Jurkat, Clone E6-1 (cell line): Measurements from ENCODE around the gene ATP8B3. TPM values are rescaled to one million over a fixed set of nuclear protein-coding genes. Genes with fewer than 3 reads are reported as not detected.
A peak's percentile ranks its signal among the peaks of the same experiment; 100 is the strongest.

Experiments
- DNase-seq: peaks from one replicate; pipeline ENCODE4 v3.0.0-alpha.2; 2011; ENCODE audit warnings: low read depth, low spot score
- H3K4me3 ChIP-seq: 2 replicates; pipeline ENCODE4 v1.5.1; 2011; ENCODE audit warnings: mild to moderate bottlenecking, low read length, control low read depth, moderate library complexity
- polyA plus RNA-seq: library from polyadenylated mRNA; unstranded; fragments of >200 nt; gene quantifications from one replicate; pipeline ENCODE4 v1.2.1, GENCODE V29; 2012; ENCODE audit warnings: missing spikeins; ENCODE audit not compliant: insufficient read length, insufficient read depth

Gene ATP8B3, protein sequence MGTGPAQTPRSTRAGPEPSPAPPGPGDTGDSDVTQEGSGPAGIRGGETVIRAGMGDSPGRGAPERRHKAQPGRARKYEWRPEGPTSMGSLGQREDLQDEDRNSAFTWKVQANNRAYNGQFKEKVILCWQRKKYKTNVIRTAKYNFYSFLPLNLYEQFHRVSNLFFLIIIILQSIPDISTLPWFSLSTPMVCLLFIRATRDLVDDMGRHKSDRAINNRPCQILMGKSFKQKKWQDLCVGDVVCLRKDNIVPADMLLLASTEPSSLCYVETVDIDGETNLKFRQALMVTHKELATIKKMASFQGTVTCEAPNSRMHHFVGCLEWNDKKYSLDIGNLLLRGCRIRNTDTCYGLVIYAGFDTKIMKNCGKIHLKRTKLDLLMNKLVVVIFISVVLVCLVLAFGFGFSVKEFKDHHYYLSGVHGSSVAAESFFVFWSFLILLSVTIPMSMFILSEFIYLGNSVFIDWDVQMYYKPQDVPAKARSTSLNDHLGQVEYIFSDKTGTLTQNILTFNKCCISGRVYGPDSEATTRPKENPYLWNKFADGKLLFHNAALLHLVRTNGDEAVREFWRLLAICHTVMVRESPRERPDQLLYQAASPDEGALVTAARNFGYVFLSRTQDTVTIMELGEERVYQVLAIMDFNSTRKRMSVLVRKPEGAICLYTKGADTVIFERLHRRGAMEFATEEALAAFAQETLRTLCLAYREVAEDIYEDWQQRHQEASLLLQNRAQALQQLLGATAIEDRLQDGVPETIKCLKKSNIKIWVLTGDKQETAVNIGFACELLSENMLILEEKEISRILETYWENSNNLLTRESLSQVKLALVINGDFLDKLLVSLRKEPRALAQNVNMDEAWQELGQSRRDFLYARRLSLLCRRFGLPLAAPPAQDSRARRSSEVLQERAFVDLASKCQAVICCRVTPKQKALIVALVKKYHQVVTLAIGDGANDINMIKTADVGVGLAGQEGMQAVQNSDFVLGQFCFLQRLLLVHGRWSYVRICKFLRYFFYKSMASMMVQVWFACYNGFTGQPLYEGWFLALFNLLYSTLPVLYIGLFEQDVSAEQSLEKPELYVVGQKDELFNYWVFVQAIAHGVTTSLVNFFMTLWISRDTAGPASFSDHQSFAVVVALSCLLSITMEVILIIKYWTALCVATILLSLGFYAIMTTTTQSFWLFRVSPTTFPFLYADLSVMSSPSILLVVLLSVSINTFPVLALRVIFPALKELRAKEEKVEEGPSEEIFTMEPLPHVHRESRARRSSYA (N-terminal part only)
- polyA plus RNA-seq = 19.0 TPM

DNA sequence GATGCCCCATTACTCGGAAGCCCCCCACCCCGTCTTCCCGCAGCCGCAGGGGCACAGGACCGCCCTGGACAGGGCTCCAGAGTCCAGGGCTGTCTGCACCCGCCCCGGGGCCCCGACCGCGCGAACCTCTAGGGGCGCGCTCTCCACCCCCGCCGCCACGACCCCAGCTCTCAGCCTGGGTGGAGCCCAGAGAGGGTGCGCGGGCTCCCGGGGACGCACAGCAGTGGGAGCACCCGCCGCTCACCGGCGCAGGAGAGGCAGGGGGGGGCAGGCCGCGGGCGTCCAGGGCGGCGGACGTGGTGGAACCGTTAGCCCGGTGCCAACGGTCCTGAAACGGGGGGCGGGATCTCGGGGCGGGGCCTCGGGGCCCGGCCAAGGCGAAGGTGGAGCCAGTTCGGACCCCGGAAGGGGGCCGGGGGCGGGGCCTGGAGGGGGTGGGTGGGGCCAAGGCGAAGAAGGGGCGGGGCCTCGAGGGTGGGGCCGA is at the start of gene ATP8B3:
Gene ATP8B3, minus strand, starts transcription at position 335 of the 484 bp plus-strand sequence. CDS start 540 bp downstream, outside the sequence.
- DNase-seq = no peak
- H3K4me3 ChIP-seq = peak within 1 kb of the TSS; percentile 77

DNA sequence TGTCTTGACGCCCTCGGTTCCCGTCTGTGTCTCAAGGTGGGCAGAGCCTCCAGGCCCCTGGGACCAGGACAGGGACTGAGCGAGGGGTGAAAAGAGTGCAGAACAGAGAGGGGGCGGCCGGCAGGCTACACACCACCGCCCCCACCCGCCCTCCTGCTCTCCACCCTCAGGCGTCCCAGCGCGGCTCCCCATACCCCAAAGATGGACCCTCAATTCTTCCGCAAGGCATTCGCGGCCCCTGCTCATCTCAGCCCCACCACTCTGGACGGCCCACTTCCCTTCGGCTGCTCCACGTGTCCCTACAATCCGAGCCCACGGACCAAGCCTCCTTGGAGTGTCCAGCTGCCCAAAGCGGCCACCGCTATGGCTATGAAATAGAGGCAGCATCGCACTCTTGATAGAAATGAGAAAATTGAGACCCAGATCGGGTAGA is 49.5 kb upstream of the ATP8B3 start:
- H3K4me3 ChIP-seq = peak overlapping the region; percentile 72
- DNase-seq = no peak

DNA sequence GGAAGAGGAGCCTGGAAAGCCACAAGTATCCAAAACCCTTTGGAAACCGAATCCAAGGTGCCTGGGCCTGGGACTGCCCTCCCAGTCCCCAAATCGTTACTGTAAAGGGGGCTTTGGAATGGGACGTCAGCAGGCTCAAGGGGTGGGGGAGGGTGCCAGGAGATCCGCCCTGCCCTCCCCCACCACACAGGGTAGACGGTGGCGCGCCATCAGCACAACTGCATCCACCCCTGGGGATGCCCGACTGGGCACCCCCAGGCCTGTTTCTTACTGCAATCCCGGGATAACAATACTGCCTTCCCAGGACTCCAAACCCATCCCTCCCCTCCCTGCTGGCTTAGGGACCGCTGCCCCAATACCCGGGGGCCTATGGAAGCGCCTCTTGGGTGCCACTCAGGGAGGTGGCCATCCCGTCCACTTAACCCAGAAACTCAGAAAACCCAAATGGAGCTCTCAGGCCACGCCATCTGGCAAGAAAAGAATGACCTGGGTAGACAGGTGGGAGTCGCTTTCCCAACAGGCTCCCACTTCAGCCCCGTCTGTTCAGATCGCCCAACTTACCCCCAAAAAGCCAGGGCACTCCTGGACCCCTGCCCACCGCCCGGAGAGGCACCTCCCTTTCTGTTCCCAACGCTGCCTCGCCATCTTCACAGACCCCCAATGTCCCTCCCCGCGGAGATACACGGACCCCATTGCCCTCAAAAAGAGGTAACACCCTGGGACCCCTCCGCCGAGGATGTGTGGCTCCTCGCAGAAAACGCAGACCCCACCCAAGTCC is 48.9 kb upstream of the ATP8B3 start:
- no peak overlapping the region for H3K4me3 ChIP-seq
- DNase-seq = no peak

DNA sequence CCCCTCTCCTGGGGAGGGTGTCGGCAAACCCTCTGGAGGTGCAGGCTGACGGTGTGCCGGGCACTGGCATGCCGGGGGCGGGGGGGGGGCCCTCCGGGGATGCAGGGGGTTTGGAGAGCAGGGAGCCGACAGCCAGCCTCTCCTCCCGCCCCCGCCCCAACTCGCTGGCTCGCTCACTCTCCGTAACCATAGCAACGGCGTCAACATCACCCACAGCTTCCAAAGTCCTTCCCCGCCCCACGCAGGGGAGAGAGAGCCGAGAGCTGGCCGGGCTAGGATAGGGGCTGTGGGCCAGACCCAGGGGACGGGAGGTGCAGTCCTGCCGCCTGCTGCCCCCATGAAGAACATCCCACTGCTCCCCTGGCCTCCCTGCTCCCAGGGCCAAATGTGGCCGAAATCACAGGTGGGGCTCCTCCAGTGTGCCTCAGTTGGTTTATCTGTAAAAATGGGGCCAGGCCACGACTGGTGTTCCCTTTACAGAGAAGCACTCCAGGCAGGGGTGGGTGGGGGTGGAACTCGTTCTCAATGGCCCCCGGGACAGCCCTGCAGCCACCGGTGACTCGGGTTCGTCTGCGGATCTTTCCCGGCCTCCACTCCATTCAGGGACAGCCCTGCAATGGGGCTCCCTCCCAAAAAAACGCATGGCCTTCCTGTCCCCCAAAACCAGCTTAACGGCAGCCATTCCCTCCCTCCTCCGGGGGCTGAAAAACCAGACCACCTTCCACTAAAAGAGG is 48.1 kb upstream of the ATP8B3 start:
- H3K4me3 ChIP-seq = no peak overlapping the region

DNA sequence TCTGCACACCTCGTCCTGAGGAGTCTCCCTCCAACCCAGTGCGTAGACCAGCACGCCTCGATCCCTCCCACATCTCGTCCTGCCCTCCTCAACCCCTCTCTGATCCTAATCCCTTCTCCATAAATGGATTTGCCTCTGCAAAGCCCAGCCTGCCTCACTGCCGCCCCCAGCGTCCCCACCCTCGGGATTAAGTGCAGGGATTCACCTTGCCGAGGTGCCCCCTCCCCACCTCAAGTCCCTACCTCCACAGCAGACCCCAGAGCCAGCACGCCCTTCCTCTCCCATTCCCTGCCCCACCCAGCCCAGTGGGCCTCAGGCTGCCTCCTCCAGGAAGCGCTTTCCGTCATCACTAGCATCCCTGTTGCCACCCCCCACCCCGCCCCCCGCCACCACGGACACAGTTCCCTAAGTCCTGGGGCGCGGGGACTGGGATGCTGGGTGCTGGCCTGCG is 47.3 kb upstream of the ATP8B3 start:
- no peak overlapping the region for H3K4me3 ChIP-seq
- DNase-seq = no peak

More for the DNA sequence above, 48.1 kb upstream of the ATP8B3 start:
- DNase-seq = no peak

DNA sequence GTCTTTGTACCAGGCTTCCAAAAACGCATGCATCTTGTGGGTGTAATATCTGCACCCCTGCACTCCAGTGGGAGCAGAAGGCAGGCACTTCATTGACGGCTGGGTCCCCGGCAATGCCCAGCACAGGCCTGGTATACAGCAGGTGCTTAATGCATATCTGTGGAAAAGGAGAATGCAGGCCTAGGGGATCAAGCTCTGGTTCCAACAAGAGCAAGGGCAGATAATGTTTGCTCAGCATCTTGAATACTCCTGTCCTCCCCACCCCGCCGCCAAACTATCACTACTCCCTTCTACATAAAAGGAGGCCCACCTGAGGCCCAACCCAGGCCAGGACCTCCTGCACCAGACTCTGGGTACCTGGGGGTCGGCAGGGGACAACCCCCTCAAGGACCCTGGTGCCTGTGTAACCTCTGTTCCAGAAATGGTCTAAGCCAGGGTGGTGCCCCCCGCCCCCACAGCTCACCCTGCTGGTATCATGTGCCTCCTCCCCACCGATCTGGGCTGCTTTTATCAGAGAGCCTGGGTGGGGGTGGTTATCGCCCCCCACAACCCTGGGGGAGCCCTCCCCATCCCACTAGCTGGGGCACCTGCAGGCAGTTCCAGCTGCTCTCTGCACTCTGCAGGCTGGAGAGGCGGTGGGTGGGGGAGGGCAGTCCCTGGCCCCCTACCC is 46.5 kb upstream of the ATP8B3 start:
- DNase-seq = no peak
- no peak overlapping the region for H3K4me3 ChIP-seq

DNA sequence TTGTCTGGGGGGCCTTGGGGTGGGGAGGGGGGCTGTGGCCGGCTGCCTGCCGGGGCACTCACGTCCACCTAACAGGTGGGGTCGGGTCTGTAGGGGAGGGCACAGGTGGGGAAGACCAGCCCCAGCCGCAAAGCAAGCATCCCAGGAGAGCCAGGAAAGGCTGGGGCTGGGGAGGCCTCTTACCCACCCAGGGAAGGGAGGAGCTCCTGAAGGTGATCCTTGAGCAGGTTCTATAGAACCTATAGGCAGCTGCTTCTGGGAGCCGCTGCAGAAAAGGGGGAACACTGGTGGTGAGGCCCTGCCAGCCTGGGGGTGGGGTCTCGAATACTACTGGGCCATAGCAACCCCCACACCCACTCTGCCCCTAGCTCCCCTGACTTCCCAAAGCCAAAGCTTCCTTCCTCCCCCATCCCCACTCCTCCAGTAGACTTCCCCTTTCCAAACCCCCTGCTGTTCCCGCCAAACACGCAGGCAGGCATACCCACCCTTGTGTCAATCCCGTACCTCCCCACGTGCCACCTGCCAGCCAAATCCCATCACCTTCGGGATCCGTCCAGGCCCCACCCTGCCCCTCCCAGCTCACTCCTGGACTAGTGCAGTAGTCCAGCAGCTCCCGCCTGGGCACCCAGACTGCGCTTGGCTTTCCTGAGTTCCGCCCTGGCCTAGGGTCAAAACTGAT is 45.7 kb upstream of the ATP8B3 start:
- no peak overlapping the region for H3K4me3 ChIP-seq
- DNase-seq = no peak

DNA sequence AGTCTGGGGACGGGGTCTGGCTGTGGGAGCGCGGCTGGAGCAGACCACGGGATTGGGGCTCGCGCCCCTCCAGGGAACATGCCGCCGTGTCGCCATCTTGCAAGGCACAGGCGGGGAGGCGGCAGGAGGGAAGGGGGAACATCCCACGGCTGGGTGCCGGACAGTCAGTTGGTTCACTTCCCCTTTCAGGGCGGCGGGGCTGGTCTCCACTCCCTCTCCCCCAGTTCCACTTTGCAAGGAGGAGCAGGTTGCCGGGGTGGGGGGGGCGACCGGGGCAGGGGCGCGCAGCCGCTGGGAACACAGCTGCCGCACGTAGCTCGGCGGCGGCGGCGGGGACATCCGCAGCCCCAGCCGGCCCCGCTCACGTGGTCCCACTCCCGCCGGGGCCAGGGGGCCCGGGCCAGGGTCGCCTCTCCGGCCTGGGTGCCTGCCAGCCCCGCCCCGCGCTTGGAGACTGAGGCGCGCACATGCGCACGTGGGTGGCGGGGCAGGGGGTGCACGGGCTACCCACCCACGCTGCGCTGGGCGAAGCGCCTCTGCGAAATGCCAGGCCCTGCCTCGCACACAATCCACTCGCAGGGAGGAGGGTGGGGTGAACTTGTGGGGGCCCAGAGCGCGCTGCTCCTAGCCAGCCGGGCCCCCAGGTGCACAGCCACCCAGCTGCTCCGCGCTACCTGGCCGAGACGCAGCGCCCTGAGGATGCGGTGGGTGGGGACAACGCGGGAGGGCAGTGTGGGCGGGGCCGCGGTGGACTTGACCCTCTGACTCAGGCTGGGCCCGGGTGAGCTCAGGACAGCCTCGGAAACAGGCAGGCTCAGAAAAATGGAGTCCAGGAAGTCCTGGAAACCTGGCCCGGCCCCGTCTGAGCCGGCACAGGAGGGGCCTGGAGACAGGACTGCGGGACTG is 44.9 kb upstream of the ATP8B3 start:
- H3K4me3 ChIP-seq = peak overlapping the region; percentile 52
- no peak for DNase-seq

DNA sequence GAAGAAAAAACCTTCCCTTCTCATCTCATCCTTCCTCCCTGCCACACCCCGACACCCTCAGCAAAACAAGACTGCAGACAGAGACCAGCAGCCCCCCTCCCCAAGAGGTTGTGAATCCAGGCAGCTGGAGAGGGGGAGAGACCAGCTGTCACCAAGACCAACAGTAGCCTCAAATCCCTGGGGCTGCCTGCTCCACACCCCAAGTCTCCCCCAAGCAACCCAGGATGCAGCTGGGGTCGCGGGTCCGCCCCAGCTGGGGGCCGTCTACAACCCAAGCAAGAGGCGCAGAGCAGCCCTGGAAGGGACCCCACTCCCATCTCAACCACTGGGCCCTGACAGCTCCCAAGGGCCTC is 44.2 kb upstream of the ATP8B3 start:
- no peak for DNase-seq
- H3K4me3 ChIP-seq = peak overlapping the region; percentile 52

DNA sequence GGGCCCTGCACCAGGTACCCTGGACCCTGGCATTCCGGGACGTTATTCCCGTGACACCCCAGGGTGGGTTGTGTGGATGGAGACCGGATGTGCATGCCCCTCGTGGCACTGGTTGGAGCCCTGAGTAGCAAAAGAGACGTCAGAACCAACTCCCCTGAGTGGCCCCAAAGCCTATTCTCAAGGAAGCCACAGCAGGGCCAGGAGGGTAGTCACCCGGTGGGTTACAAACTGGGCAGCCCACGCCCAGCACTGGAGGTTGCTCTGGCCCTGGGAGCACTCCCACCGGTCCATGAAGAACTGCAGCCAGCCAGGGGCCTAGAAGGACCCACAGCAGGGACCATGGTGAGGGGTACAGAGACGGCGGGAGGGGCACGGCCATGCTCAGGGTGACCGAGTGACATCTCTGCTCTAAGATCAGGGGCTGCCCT is 43.8 kb upstream of the ATP8B3 start:
- no peak for DNase-seq
- H3K4me3 ChIP-seq = peak overlapping the region; percentile 52

DNA sequence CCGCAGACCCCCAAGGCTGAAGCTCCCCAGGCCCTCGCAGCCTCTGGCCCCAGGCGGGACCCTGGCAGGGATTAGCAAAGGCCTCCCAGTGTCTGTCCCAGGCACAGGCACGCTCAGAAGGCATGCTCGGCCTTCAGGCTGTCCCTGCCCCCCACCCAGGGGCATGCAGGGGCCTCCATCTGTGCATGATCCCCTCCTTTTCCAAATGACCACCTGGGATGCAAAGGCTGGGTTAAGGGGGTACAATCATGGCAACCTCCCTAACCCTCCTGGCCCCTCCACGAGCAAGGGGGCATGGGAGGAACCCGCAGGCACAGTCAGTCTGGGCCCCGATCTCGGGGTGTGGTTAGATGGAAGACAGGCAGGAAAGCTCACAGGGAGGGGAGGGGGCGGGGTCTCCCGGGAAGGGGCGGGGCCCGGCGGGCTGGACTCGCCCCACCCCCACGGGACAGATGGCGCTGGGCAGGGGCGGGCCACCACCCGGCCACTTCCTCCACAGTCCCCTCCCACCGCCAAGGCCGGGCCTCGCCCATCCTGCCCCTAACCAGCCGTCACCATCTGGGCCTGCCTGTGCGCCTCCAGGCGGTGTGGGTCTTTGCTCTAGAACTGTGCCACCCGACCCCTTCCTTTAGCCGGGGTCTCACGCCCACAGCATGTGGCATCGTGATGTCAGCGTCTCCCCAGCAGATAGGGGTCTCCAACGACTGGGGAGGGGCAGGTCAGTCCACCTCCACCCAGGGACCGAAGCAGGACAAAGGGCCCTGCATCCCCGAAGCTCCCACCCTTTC is 43.2 kb upstream of the ATP8B3 start:
- DNase-seq = peak; percentile 77
- peak overlapping the region; percentile 52 for H3K4me3 ChIP-seq

DNA sequence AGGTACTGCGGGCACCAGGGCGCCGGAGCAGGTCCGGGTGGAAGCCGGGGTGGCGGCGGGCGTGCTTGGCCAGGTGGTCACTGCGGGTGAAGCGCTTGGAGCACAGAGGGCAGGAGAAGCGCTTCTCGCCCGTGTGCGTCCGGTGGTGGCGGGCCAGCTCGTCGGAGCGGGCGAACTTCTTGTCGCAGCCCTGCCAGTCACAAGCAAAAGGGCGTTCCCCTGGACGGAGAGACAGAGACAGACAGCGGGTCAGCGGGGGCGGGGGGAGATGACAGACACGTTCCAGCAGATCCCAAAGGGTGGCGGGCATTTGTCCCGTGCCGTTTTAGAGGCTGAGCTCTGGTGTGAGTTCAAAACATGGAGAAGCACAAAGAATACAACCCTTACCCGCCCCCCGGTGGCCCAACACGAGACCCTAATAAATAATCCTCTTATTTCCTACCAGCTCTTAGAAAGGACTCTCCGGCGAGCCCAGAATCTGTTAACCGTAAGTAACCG is 42.5 kb upstream of the ATP8B3 start:
- H3K4me3 ChIP-seq = peak overlapping the region; percentile 35
- DNase-seq = no peak

DNA sequence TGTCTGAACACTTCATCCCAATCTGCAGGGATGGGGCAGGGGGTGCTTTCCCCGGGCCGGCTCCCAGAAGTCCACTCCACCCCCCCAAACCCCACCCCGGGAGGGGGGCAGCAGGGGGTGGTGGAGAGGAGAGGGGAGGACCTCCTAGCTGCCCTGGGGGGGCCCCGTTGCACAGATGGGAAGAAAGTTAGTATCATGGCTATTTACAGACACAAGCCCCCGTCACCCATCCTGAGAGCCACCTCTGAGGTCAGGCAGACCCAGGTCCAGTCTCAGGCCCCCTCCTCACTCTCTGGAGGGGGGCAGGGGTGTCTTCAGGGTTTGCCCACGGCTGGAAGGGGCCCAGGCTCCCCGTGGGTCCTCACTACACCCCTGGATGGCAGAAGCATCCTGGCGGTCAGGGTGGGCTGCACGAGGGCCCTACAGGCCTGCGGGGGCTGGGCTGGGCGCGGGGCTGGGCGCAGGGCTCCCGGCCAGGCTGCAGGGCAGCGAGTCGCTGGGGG is 42.0 kb upstream of the ATP8B3 start:
- DNase-seq = no peak
- H3K4me3 ChIP-seq = no peak overlapping the region

DNA sequence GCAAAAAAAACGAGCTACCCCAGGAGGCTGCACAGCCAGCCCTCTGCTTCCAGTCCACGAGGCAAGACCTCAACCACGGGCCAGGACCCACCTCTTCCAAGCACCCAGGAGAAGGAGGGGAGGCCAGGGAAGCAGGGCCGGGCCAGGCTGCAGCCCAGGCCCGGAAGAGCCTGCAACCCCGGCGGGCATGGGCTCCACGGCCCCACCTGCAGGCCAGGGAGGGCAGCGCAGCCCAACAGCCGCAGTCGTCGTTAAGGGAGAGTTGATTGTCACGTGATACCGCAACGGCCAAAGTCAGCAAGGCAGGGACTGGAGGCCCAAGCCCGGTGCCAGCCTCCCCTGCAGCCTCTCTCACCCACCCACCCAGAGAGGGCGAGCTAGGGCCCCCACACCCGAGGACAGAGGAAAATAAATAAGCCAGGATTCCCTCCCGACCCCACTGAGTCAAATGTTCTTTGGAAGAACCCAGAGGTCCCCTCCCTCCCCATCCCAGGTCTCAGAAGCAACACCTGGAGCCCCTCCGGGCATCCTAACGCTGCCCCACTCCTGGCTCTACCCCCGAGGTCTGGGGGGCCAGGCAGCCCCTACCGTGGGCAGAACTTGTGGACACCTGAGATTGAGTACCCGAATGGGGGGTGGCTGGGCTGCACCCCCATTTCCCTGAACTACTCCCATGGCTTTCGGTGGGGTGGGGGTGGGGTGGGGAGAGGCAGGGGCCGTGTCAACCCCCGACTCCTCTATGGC is 41.4 kb upstream of the ATP8B3 start:
- DNase-seq = peak; percentile 66
- peak overlapping the region; percentile 56 for H3K4me3 ChIP-seq
